AG10803 (cell line): ENCODE data around the gene NSG2.

Experiments used
- DNase-seq: peaks from one replicate; pipeline ENCODE4 v3.0.0; 2010; ENCODE audit warnings: low read depth
- H3K4me3 ChIP-seq: 2 replicates; pipeline ENCODE4 v1.5.1; 2011; ENCODE audit warnings: mild to moderate bottlenecking, low read length, control low read depth
- CTCF ChIP-seq: conservative IDR thresholded peaks from 2 replicates; pipeline ENCODE4 v1.5.1; 2011; ENCODE audit warnings: mild to moderate bottlenecking, low read length, control low read depth, inconsistent platforms

The NSG2 gene

GRCh38 chr5:174046558-174046957, 1.1 kb downstream of the NSG2 start:
- H3K4me3 ChIP-seq = no peak overlapping the region
- TF ChIP-seq CTCF = no peak
- no peak for DNase-seq

GRCh38 chr5:174047472-174048099, 2.1 kb downstream of the NSG2 start:
- no peak for TF ChIP-seq CTCF
- H3K4me3 ChIP-seq = no peak overlapping the region
- no peak for DNase-seq

- no peak overlapping the region for H3K4me3 ChIP-seq
- no peak for TF ChIP-seq CTCF
- DNase-seq = no peak
Measured at GRCh38 chr5:174052636-174053035, 7.1 kb downstream of the NSG2 start.

- no peak for TF ChIP-seq CTCF
- no peak for DNase-seq
- H3K4me3 ChIP-seq = no peak overlapping the region
Measured at GRCh38 chr5:174053905-174054304, 8.4 kb downstream of the NSG2 start.

GRCh38 chr5:174056064-174056847, 10.8 kb downstream of the NSG2 start:
- no peak for DNase-seq
- no peak for TF ChIP-seq CTCF
- no peak overlapping the region for H3K4me3 ChIP-seq

- no peak for TF ChIP-seq CTCF
- H3K4me3 ChIP-seq = no peak overlapping the region
- no peak for DNase-seq
Measured at GRCh38 chr5:174057206-174057605, 11.7 kb downstream of the NSG2 start.
